ENCODE results near the gene POLA2.

DNA sequence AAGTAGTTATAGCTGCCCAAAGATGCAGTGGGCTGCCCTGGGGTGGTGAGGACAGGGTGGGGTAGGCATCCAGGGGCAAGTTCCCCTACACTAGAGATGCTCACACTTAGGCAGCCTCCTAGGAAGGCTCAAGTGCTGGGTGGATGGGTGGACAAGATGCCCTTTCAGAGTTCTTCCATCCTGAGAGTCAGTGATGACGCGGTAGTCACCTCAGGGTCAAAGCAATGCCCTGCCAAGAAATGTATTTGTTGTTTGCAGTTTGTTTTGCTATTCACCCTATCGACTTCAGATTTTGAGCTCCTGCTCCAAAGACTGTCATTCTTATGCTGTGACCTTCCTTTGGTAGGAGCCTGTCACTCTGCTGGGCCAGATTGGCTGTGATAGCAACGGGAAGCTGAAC lies 18.9 kb downstream of the POLA2 start:
- TF ChIP-seq FOXM1 (IDR thresholded peaks at IDR 0.05; ENCODE audit: borderline replicate concordance) (no peak), FOXA1 (IDR thresholded peaks at IDR 0.05) (no peak), TARDBP (IDR thresholded peaks at IDR 0.05) (no peak), L3MBTL2 (conservative IDR thresholded peaks at IDR 0.05) (no peak), BHLHE40 (IDR thresholded peaks at IDR 0.05; ENCODE audit: borderline replicate concordance) (no peak), FOXK2 (IDR thresholded peaks at IDR 0.05) (no peak), ARNT (IDR thresholded peaks at IDR 0.05) (no peak), ELF4 (IDR thresholded peaks at IDR 0.05) (no peak), SP1 (IDR thresholded peaks at IDR 0.05) (no peak), SUZ12 (IDR thresholded peaks at IDR 0.05) (no peak), HDGF (IDR thresholded peaks at IDR 0.05; ENCODE audit: borderline replicate concordance) (no peak)
- TF ChIP-seq, protein P1, sequence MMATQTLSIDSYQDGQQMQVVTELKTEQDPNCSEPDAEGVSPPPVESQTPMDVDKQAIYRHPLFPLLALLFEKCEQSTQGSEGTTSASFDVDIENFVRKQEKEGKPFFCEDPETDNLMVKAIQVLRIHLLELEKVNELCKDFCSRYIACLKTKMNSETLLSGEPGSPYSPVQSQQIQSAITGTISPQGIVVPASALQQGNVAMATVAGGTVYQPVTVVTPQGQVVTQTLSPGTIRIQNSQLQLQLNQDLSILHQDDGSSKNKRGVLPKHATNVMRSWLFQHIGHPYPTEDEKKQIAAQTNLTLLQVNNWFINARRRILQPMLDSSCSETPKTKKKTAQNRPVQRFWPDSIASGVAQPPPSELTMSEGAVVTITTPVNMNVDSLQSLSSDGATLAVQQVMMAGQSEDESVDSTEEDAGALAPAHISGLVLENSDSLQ (IDR thresholded peaks at IDR 0.05), result no peak
